Stimulated activated CD8-positive, alpha-beta memory T cell treated with anti-CD3 and anti-CD28 coated beads, Interleukin-7, amount 100 ng/mL, for 24 hours (primary cell): ENCODE data around the gene RGS21.
"Not testable (repeated sequence)": the region's sequence is repeated elsewhere in the genome, so short reads cannot be mapped to it uniquely, and the experiment has no call there.

Experiments
- DNase-seq: peaks from one replicate; pipeline ENCODE4 v3.0.0-alpha.2; 2020; ENCODE audit warnings: low read depth

The RGS21 gene, protein sequence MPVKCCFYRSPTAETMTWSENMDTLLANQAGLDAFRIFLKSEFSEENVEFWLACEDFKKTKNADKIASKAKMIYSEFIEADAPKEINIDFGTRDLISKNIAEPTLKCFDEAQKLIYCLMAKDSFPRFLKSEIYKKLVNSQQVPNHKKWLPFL

DNA sequence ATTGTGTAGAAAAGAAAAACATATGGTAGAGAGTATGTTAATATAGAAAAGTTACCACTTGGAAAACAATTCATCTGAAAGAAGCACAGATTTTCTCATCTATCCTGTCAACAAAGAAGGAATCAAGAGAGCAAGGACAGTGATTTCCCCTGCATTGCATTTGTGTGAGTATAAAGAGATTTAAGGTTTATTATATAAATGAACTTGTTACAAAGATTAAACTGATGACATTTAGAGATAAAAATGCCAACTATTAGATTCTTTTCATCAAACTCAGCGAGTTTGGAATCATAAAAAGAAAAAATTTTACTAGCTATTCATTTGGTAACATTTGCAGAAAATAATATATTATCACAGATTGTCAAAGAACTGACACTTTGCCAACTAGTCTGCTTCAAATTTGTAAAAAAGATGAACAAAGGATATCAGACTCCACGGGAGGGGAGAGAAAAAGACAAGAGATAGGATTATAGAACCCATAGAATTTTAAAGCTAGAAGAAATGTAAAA lies at the start of gene RGS21:
RGS21 (plus strand) TSS at position 51 of the 509 bp plus-strand sequence. CDS start 26,045 bp downstream, outside the sequence.
- no peak for DNase-seq

DNA sequence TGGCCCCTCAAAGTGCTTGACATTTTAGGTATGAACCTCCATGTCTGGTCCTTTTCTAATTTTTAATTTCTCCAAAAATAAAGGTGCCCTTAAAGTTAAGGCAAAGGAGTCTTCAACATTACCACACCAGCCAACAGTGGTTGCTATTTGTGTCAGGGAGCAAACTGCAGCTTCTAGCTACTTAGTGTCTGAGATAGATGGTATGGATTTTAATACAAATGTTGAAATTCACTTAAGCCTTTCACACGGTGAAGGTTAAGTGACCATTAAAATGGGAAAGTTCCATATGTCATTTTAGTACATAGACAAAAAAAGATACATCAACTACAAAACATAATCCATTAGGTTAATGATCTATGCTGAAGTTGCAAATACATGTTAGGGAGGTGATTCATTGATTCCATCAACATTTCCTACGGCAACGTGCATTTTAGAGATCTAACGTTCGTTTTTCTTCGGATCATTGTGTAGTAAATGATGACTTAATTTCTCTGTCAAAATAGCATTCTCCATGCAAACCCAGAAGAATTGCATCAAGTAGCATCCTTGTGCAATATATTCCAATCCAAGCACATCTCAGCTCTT lies 48.2 kb upstream of the RGS21 start:
- no peak for DNase-seq

DNA sequence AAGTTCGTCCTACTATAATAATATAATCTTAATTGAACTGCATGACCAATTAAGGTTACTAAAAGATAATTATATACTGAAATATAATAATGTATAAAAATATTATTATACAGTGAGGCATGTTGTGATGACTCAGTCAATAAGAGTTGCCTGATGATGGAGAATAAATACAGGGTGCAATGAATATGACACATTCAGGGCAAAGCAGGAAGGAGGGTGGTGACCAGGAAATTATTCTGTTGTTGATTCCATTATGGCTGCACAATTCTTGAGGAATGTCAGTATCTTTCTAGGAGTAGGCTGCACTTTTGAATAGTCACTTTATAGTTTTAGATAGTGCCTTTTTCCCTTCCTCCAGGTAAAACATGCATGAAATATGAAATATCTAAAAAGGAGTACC lies 46.4 kb upstream of the RGS21 start:
- no peak for DNase-seq

DNA sequence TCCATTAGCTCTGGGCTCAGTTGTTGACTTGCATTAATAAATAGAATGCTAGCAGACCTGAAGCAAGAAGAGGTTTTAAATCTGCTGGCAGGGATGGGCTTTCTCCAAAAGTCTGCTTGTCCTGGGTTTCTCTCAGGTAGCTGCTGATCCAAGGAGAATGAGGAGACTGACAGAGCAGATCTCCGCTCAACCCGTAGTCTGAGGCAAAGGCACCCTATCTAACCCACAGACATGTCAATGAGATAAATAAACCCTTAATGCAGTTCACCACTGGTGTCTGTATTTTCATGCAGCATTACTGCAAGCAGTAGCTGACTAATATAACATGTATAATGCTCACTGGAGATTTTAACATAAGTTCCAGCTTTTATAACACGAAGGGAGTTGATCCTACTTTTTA lies 44.1 kb upstream of the RGS21 start:
- DNase-seq, result no peak

DNA sequence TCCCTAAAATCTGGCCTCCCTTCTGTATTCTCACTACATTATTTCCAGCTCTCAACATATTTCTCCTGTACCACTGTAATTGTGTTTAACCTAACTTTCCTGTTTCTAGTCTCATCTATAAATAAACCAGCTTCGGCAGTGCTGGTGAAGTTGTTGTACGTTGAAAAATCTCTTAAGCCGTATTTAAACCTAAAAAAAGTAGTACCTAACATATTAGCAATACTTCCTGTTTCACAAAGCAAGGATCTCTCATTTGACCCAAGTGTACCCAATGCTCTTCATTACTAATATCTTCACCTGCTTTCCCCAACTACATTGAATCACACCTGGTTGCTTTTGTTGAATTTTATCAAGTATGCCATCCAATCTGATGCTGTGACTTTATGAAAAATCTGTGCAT lies 42.2 kb upstream of the RGS21 start:
- no peak for DNase-seq

DNA sequence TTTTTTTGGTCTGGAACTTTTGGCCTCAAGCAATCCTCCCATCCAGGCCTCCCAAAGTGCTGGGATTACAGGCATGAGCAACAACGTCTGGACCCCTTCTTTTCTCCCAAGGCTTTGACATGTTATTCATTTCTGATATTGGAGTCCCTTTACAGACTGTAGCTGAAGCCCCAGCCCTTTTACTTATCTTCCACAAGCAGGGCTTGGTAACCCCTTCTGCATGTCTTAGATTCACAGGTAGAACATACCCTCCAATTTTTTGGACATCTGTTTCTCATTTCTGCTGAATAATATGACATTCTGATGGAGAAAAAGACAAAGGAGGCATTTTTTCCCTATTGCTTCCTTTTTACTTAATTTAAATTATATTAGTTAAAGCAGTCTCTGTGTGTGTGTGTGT lies 39.2 kb upstream of the RGS21 start:
- DNase-seq, result no peak

DNA sequence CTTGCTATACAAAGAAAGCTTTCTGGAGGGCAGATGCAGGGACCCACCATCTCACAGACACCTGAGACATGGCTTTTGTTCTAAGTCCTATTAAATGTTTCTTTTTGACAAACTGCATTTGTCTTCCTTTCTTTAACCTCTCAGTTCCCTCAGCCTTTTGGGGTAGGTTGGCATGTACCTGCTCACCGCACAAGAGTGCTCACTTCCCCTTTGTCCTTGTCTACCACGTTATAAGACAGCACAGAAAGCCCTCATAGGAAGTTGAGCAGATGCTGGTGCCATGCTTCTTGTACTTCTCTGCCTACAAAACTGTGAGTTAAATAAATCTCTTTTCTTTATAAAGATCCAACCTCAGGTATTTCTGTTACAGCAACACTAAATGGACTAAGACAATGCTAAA lies 31.9 kb upstream of the RGS21 start:
- no peak for DNase-seq

DNA sequence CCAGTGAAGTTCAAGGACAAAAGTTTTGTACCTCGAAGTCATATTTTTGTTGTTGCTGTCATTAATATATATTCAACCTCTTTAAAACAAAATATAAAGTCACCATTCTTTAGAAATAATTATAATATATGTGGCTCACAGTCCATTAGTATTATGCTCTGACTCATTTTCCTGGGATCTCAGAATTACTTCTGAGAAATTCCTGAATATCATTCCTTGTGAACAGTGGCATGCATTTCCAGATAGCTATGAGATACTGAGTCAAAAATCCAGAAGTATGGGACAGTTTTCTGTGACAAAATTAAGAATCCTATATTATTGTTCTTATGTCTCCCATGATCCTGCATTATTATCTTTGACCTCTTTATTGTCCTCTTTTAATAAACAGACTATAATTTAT lies 13.8 kb upstream of the RGS21 start:
- DNase-seq, result no peak

DNA sequence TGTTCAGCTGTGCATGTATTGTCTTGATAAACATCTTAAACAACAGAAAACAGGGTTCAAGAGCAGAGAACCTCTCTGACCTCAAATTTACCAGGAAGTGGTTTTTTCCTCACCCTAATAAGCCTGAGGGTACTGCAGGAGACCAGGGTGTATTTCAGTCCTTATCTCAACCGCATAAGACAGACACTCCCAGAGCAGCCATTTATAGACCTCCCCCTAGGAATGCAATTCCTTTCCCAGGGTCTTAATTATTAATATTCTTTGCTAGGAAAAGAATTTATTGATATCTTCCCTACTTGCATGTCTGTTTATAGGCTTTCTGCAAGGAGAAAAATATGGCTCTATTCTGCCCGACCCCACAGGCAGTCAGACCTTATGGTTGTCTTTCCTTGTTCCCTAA lies 8.5 kb upstream of the RGS21 start:
- not testable (repeated sequence) for DNase-seq

DNA sequence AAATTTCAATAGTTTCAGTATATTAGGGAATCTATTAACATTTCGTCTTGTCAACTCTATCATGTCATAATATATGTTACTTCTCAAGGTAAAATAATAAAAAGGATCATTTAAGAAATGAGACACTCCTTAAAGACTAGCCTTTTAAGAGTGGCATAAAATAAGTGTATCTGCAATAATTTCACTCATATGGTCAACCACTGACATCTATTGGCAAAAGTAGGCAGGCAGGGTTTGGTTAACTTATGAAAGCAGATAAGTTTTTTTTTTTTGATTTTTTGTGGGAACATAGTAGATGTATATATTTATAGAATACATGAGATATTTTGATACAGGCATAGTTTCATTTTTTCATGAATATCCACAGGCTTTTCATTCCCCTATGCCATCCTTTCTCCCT lies 5.5 kb upstream of the RGS21 start:
- no peak for DNase-seq

DNA sequence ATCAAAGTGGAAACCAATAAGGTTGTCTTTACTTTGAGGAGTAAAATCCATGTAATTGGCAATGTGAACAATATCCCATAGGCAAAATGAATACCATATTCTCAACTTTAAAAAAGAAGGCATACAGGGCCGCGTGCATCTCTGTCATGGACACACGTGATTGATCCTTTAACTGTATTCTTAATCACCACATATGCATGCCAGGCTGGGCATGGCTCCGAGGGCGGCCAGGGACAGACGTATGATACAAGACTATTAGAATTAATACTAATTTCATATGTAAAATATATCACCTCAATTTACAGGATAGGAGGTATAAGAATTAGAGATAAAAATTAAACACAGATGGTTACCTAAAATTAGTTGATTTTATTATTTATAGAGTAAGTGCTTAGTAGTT lies 11.2 kb downstream of the RGS21 start:
- no peak for DNase-seq

DNA sequence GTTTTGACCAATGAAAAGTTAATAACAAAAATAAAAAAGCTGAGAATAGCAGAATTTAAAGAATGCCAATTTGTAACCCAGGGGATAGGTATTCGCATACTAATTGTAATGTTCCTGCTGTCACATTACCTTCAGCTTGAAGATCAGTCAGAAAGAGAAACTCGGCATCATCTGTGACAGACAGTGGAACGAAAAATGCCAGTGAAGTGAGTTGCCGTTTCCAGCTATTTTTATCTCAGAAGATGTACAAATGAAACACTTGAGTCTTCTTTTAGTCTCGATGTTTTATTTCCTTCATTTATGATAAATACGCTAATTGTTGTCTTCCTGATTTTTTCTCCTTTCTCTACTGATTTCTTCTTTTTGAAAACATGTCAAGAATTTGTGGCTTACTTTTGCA lies 26.1 kb downstream of the RGS21 start:
- no peak for DNase-seq

DNA sequence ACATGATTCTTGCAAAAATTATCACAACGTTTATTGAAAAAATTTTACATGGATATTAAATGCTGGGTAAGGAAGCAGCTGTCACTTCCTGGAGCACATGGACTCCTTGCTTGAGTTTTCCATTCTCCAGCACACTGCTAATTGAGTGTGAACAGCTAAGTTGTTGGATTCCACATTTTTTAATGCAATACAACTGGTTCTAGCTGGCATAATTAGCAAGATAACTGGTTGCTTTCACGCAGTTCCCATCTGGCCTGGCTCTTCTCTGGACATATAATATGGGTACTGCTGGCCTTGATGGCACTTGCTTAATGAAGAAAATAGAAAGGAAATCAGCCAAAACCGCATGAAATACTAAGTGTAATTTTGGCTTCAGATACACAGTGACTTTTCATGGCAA lies 26.6 kb downstream of the RGS21 start:
- DNase-seq, result no peak

DNA sequence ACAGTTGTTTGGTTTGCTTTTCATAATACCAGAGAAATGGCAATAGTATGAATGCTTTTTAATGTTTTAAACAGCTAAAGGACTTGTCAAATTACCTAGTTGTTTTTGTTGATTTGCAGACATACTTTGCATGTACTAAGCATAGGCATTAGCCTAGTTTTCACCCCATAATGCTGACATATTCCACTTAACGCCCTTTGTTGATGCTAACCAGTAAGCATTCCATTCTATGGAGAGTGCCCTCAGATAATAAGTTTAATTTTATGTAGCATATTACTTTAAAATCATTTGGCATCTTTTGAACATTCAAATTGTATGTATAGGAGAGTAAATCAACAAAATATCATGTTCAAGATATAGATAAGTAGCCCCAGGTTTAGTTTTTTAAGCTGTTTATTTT lies 32.5 kb downstream of the RGS21 start:
- no peak for DNase-seq

DNA sequence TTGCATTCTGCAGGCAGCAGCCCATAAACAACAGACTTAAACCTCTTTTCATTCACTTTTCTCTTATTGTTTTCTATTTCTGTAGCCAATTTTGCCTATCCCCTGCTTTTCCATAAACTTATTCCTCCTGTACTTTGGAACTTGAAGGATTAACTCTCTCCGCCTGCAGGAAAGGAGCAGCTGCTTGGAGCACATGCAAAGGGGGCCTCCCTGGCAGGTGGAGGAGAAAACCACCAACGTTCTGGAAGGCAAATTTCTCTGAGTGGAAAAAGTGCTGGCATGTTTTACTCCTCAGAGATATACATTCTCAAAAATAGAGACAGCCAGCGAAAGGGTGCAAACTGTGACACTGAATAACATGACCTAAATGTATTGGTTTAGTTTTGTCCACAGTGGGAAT lies 33.6 kb downstream of the RGS21 start:
- DNase-seq, result no peak

DNA sequence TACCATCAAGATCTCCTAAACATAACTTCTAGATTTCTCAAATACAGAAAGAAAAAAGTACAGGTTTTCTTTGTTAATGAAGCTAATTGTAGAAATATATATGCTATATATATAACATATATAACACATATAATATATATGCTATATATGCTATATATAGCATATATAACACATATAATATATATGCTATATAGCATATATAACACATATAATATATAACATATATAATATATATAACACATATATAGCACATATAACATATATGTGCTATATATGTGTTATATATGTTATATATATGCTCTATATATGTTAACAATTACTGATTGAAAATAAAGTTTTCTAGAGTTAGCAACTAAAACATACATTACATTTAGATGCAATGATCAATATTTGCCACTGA lies 34.8 kb downstream of the RGS21 start:
- no peak for DNase-seq

DNA sequence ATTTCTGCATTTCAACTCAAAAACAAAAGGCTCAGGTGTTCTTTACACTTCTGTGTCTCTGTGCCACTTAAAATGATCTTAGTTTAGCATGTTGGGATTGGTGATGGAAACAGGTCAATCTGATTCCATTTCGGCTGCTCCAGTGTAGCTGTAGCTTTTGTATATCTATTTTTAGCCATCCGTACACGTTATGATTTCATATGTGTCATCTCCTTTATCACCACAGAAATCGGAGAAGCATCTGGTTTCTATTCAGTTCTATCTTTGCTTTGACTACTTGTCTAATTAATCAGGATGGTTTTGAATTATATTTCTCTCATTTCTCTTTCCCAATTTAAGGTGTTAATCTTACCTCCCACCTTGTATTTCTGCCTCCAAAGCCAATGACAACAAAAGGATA lies 41.1 kb downstream of the RGS21 start:
- DNase-seq, result no peak

DNA sequence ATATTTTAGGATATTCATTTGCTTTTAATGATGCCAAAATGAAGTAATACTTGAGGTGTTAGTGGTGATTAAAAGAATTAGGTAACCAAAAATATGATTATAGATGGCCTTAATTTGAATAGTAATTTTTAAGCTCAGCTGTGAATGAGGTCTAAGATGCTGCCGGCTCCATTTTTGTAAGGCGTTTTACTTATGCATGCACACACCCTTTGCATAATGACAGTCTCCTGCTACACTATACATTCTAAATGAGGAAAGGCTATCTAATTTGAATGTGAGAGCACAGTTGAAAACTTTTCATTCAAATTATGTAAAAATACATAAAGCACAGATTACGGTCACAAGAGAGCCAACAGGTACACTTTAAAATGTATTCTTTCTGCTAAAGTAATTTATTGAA lies 41.6 kb downstream of the RGS21 start:
- DNase-seq, result no peak

DNA sequence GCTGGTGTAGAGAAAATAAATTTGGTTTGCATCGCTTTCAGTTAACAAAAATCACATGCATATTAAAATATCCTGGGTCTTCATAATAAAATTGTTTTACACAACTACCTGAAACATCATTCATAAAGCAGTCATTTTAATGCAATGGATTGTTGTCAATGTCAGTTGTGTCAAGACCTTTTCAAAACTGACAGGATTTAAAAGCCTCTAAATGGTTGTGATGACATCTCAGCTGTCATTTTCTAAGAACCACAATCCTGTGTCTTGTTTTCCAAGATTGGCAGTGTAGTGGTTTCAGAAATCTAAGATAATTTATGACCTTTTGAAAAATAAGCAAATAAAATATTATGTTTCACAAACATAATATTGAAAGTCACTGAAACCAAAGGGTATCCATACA lies 42.0 kb downstream of the RGS21 start:
- DNase-seq, result no peak

DNA sequence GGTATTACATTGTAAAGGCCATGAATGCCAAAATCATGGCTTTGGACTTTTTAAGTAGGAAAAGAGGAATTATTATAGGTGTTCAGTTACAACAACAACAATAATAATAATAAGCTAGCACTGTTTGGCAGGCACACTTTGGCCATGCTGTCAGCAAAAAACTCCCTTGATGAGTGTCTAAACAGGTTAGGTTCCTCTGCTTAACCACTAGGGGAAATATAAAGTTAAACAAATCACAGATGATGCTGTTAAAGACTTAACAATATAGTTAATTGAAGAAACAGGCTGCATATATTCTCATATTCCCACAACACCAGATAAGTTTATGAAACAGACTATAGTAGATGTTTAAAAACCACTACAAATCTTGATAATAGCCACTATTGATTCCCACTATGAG lies 46.4 kb downstream of the RGS21 start:
- DNase-seq, result no peak

DNA sequence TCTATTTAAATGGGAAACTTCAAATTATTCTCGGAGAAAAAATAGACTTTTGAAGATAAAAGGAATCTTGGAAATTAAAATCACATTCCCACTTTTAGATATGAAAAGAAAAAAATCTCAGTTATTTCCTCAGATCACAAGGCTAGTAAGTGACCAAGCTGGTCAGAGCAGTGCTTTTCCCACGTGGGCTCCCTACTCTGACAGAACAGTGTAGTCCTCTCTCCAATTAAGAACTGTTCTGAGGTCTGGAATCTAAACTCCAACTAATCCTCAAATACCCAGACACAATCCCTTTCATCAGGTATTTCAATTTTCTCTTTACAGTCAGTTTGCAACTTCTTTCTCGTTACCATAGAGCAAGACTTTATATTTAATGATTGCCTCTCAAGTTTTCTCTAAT lies 50.6 kb downstream of the RGS21 start:
- DNase-seq, result no peak

DNA sequence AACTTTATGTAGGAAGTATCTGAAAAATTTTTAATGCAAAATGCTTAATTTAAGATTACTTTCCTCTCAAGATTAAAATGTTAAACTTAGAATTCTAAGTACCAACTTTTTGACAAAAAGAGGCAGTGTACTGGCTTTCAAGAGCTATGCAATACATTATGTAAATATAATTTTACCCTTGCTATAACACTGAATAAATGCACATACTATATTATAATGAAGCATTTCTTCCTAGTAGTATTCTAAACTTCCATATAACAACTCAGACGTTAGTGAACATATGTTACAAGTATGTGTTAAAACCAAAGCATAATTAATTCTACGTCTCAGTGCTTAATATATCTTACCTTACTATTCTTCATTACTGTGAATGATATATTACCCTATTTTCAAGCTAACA lies 58.5 kb downstream of the RGS21 start:
- DNase-seq, result no peak

DNA sequence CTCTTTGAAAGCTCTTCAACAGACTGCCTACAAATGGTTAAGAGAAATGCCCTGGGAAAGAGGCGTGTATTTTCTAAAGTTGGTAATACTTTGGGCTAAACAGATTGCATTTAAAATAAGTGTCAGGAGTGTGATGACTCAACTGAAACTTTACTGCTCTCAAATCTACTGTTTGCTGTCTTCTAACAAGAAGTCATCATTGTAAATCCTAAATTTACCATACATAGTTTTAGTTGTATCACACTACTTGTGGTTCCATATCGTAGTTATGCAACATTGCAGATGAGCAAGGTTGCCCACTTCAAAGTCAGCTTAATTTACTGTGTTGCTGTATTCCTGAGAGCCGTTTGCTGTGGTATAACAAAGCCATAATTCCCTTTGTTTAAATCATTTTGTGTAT lies 59.6 kb downstream of the RGS21 start:
- no peak for DNase-seq

DNA sequence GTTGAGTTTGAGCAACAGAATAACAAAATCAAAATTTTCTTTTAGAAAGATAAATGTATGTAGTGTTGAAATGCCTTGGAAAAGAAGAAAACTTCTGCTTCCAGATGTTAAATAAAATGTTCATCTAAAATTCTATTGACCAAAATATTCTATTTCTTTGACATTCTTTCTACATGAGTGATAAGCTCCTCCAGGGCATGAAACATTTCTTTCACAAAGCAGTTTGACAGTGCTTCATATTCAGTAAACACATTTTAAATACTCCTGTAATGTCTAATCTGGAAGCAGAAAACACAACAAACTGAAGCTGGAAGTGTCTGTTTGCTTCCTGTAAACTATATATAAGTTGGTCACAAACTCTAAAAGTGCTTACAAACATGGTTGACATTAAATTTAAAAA lies 61.5 kb downstream of the RGS21 start:
- DNase-seq, result no peak
